ENCODE results near the gene PRKCE. TPM values are rescaled to one million over a fixed set of nuclear protein-coding genes. Genes with fewer than 3 reads are reported as not detected.

Gene PRKCE
- total and polyA plus RNA-seq, 2 donors (not counting 1 experiment from before 2014, with no cell fraction given), result 23.6 to 271 TPM

GRCh38 chr2:45946023-45946422, 294.5 kb downstream of the PRKCE start:
- no peak overlapping the region for H3K27ac ChIP-seq (ENCODE audit: low read length in 2 of 2)
- peaks cover 0 to 5% of the 10 kb centered on the region in 2 donors for H3K4me1 ChIP-seq (ENCODE audit: control insufficient read depth in 2 of 2, insufficient read depth in 2 of 2, low read length in 2 of 2)
- no peak for ATAC-seq (ENCODE audit: low read depth)
- no peak overlapping the region for H3K4me2 ChIP-seq (replicated peaks; ENCODE audit: low read depth, low read length, poor library complexity, severe bottlenecking)
- POLR2A ChIA-PET, result no interaction called here
- no peak overlapping the region for H2AFZ ChIP-seq (ENCODE audit: insufficient read depth, low read depth, low read length, poor library complexity, severe bottlenecking)
- WGBS (ENCODE audit: insufficient coverage), result no CpG with 5 or more reads among the region's 3 CpGs
- CTCF ChIA-PET, result no interaction called here
- H3K4me3 ChIP-seq (ENCODE audit: control extremely low read depth in 1 of 5, extremely low read depth in 1 of 5, insufficient read depth in 1 of 5, low read depth in 2 of 5, low read length in 4 of 5), result no peak overlapping the region
- no peak for TF ChIP-seq CTCF (IDR thresholded peaks at IDR 0.05)
- H3K36me3 ChIP-seq (replicated peaks in 1 of 2; ENCODE audit: control extremely low read depth in 1 of 2, control insufficient read depth in 1 of 2, extremely low read depth in 1 of 2, insufficient read depth in 2 of 2, low read length in 1 of 2), result no peaks in the 10 kb centered on the region
- H3K27me3 ChIP-seq (replicated peaks in 1 of 4; ENCODE audit: control extremely low read depth in 1 of 4, control insufficient read depth in 3 of 4, insufficient read depth in 4 of 4, low read length in 3 of 4), result no peaks in the 10 kb centered on the region
- H3K4me3 Mint-ChIP-seq, result no peak overlapping the region
- peaks cover 33% of the 10 kb centered on the region for H3K4me1 Mint-ChIP-seq
- H3K9me3 Mint-ChIP-seq (ENCODE audit: insufficient read depth), result no peaks in the 10 kb centered on the region
- H3K9me3 ChIP-seq (ENCODE audit: control extremely low read depth in 1 of 3, control insufficient read depth in 2 of 3, insufficient read depth in 1 of 3, low read length in 2 of 3), result no peaks in the 10 kb centered on the region
- no peak overlapping the region for H3K9ac ChIP-seq (ENCODE audit: low read length)
- peaks cover 46% of the 10 kb centered on the region for H3K79me2 ChIP-seq (ENCODE audit: control insufficient read depth, insufficient read depth, low read length)
- H3K27me3 Mint-ChIP-seq, result no peaks in the 10 kb centered on the region
- H3K27ac Mint-ChIP-seq, result no peak overlapping the region
- intact Hi-C loops (cut with micrococcal nuclease), result no loop called here
- H4K20me1 ChIP-seq (ENCODE audit: control insufficient read depth, insufficient read depth, low read length, poor library complexity, severe bottlenecking), result peaks cover 55% of the 10 kb centered on the region
- no peak for DNase-seq

GRCh38 chr2:45950606-45951005, 299.1 kb downstream of the PRKCE start:
- Mint-ChIP-seq H3K4me1 (peaks cover 26% of the 10 kb centered on the region), H3K27ac (no peak overlapping the region), H3K27me3 (no peaks in the 10 kb centered on the region), H3K9me3 (ENCODE audit: insufficient read depth) (no peaks in the 10 kb centered on the region), H3K4me3 (no peak overlapping the region)
- no peak for TF ChIP-seq CTCF (IDR thresholded peaks at IDR 0.05)
- TF ChIP-seq EZH2 (IDR thresholded peaks at IDR 0.05; ENCODE audit: borderline replicate concordance, insufficient read depth, low read depth, low read length, poor library complexity, severe bottlenecking), result no peak
- ChIA-PET CTCF (no interaction called here), POLR2A (interaction anchor here (0.6 kb wide), 1 partner anchor 83 kb away, joined by 7 read pairs; no protein-coding TSS in a partner anchor)
- no peaks in the 10 kb centered on the region for H3K9me3 ChIP-seq (ENCODE audit: control extremely low read depth in 1 of 3, control insufficient read depth in 2 of 3, insufficient read depth in 1 of 3, low read length in 2 of 3)
- peaks cover 0 to 5% of the 10 kb centered on the region in 2 donors for H3K4me1 ChIP-seq (ENCODE audit: control insufficient read depth in 2 of 2, insufficient read depth in 2 of 2, low read length in 2 of 2)
- intact Hi-C loops (cut with micrococcal nuclease), result no loop called here
- no peak overlapping the region for H3K4me2 ChIP-seq (replicated peaks; ENCODE audit: low read depth, low read length, poor library complexity, severe bottlenecking)
- H3K27ac ChIP-seq (ENCODE audit: low read length in 2 of 2), result no peak overlapping the region
- WGBS (ENCODE audit: insufficient coverage), result 97% methylated on average over 5 of the region's 5 CpGs
- peaks cover 25% of the 10 kb centered on the region for H3K79me2 ChIP-seq (ENCODE audit: control insufficient read depth, insufficient read depth, low read length)
- no peak overlapping the region for H3K9ac ChIP-seq (ENCODE audit: low read length)
- H4K20me1 ChIP-seq (ENCODE audit: control insufficient read depth, insufficient read depth, low read length, poor library complexity, severe bottlenecking), result peaks cover 43% of the 10 kb centered on the region
- H3K36me3 ChIP-seq (replicated peaks in 1 of 2; ENCODE audit: control extremely low read depth in 1 of 2, control insufficient read depth in 1 of 2, extremely low read depth in 1 of 2, insufficient read depth in 2 of 2, low read length in 1 of 2), result no peaks in the 10 kb centered on the region
- H2AFZ ChIP-seq (ENCODE audit: insufficient read depth, low read depth, low read length, poor library complexity, severe bottlenecking), result no peak overlapping the region
- H3K27me3 ChIP-seq (replicated peaks in 1 of 4; ENCODE audit: control extremely low read depth in 1 of 4, control insufficient read depth in 3 of 4, insufficient read depth in 4 of 4, low read length in 3 of 4), result no peaks in the 10 kb centered on the region
- no peak overlapping the region for H3K4me3 ChIP-seq (ENCODE audit: control extremely low read depth in 1 of 5, extremely low read depth in 1 of 5, insufficient read depth in 1 of 5, low read depth in 2 of 5, low read length in 4 of 5)
- ATAC-seq (ENCODE audit: low read depth) (no peak), DNase-seq (no peak)
